DOHH2 (cell line): ENCODE measurements around the gene L3MBTL2.

Experiments used
- H3F3A ChIP-seq: fragments of 200-600 bp; sonication (generic), shearing (Covaris generic); 2 replicates; pipeline ENCODE4 v1.6.0; 2016; ENCODE audit warnings: antibody characterized with exemption, mild to moderate bottlenecking; ENCODE audit not compliant: control insufficient read depth, insufficient read depth
- H3K27ac ChIP-seq: fragments of 200-600 bp; sonication (generic); 2 replicates; pipeline ENCODE4 v1.5.1; 2014; ENCODE audit warnings: low read depth, mild to moderate bottlenecking, low read length, moderate library complexity
- H3K27me3 ChIP-seq: fragments of 200-600 bp; sonication (generic); 2 replicates; pipeline ENCODE4 v1.6.1; 2014; ENCODE audit warnings: mild to moderate bottlenecking, low read length, mixed read lengths; ENCODE audit not compliant: control insufficient read depth
- H3K36me3 ChIP-seq: fragments of 200-600 bp; sonication (generic); 2 replicates; pipeline ENCODE4 v1.6.1; 2014; ENCODE audit warnings: mild to moderate bottlenecking, low read length, moderate library complexity, mixed read lengths; ENCODE audit not compliant: control insufficient read depth
- H3K4me1 ChIP-seq: fragments of 200-600 bp; sonication (generic); 2 replicates; pipeline ENCODE4 v1.6.1; 2014; ENCODE audit warnings: mild to moderate bottlenecking, low read length, mixed read lengths; ENCODE audit not compliant: control insufficient read depth
- H3K4me2 ChIP-seq: fragments of 200-600 bp; sonication (generic); 2 replicates; pipeline ENCODE4 v1.6.0; 2014; ENCODE audit warnings: mild to moderate bottlenecking, low read length, moderate library complexity
- H3K4me3 ChIP-seq: fragments of 200-600 bp; sonication (generic); 2 replicates; pipeline ENCODE4 v1.5.1; 2014; ENCODE audit warnings: mild to moderate bottlenecking, low read length, mixed read lengths
- H3K79me2 ChIP-seq: fragments of 200-600 bp; sonication (generic); 2 replicates; pipeline ENCODE4 v1.6.1; 2014; ENCODE audit warnings: mild to moderate bottlenecking, low read length, mixed read lengths; ENCODE audit not compliant: control insufficient read depth
- H3K9me2 ChIP-seq: fragments of 200-600 bp; sonication (generic); replicated peaks from 2 replicates; pipeline ENCODE4 v1.6.1; 2014; ENCODE audit warnings: mild to moderate bottlenecking, low read length, mixed read lengths; ENCODE audit not compliant: control insufficient read depth
- H3K9me3 ChIP-seq: fragments of 200-600 bp; sonication (generic); 2 replicates; pipeline ENCODE4 v1.6.1; 2014; ENCODE audit warnings: antibody characterized with exemption, low read length, mixed read lengths; ENCODE audit not compliant: control insufficient read depth, insufficient read depth
- H4K20me1 ChIP-seq: fragments of 200-600 bp; sonication (generic); 2 replicates; pipeline ENCODE4 v1.6.0; 2014; ENCODE audit warnings: low read depth, mild to moderate bottlenecking, antibody characterized with exemption, low read length, moderate library complexity; ENCODE audit not compliant: control insufficient read depth, insufficient read depth
- EZH2phosphoT487 ChIP-seq: fragments of 200-600 bp; sonication (generic); IDR thresholded peaks from 2 replicates; pipeline ENCODE4 v1.6.1; 2017; ENCODE audit warnings: borderline replicate concordance, mild to moderate bottlenecking, antibody characterized with exemption, low read length, moderate library complexity, mixed read lengths
- TF ChIP-seq, protein P1 (sequence below): fragments of 200-600 bp; sonication (generic); IDR thresholded peaks from one replicate; pipeline ENCODE4 v1.5.1; 2014; ENCODE audit warnings: antibody characterized with exemption, mild to moderate bottlenecking, low read depth, low read length; ENCODE audit not compliant: poor library complexity, severe bottlenecking

The L3MBTL2 gene

DNA sequence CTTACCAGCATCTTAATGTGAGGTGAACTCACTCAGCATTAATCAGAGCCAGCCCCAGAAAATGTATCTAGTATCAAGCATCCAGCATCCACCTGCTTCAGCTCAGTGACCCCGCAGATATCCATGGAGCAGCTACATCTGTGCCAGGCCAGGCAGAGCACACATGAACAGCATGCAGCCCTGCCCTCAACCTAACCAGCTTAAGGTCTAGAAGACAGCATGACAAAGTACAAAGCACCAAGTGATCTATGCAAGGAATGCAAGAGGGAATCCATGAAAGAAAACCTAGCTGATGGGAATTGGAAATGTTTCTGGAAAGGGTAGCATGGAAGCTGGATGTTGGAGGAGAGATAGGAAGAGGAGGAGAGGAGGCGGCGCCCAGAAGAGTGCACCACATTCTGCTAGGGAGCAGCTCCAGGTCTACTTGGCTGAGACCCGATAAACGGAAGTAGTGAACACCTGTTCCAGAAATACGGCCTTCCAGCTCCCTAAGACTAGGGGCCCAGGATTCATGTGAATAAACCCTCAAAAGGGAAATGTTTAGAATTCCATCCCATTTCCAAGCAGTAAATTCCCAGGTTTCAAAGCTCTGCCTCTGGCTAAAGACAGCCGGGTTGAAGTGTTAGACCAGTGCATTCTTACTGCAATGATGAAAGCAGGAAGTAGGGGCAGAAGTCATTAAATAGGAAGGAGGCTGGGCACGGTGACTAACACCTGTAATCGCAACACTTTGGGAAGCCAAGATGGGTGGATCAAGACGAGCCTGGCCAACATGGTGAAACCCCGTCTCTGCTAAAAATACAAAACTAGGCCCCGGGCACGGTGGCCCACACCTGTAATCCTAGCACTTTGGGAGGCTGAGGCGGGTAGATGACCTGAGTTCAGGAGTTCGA is 23.5 kb upstream of the L3MBTL2 start:
- Histone ChIP-seq H3K9me3 (no peaks in the 10 kb centered on the region), H3K27ac (no peak overlapping the region), H4K20me1 (no peaks in the 10 kb centered on the region), H3K4me3 (no peak overlapping the region), H3K36me3 (peaks cover 34% of the 10 kb centered on the region), H3F3A (peaks cover 5% of the 10 kb centered on the region), H3K4me2 (no peak overlapping the region), H3K27me3 (no peaks in the 10 kb centered on the region), H3K79me2 (no peaks in the 10 kb centered on the region), H3K4me1 (no peaks in the 10 kb centered on the region), H3K9me2 (no peaks in the 10 kb centered on the region)
- TF ChIP-seq EZH2phosphoT487 = no peak
- TF ChIP-seq, protein P1, sequence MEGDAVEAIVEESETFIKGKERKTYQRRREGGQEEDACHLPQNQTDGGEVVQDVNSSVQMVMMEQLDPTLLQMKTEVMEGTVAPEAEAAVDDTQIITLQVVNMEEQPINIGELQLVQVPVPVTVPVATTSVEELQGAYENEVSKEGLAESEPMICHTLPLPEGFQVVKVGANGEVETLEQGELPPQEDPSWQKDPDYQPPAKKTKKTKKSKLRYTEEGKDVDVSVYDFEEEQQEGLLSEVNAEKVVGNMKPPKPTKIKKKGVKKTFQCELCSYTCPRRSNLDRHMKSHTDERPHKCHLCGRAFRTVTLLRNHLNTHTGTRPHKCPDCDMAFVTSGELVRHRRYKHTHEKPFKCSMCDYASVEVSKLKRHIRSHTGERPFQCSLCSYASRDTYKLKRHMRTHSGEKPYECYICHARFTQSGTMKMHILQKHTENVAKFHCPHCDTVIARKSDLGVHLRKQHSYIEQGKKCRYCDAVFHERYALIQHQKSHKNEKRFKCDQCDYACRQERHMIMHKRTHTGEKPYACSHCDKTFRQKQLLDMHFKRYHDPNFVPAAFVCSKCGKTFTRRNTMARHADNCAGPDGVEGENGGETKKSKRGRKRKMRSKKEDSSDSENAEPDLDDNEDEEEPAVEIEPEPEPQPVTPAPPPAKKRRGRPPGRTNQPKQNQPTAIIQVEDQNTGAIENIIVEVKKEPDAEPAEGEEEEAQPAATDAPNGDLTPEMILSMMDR = no peak

DNA sequence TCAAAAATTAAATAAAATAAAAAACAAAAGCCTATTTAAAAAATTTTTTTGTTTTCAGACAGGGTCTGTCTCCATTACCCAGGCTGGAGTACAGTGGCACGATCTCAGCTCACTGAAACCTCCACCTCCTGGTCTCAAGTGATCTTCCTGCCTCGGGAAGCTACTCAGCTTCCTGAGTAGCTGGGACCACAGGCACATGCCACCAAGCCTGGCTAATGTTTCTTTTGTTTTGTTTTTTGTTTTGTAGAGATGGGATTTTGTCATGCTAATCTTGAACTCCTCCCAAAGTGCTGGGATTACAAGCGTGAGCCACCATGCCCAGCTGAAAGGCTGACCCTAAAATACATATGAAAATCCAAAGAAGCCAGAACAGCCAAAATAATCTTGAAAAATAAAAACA is 20.4 kb upstream of the L3MBTL2 start:
- Histone ChIP-seq H3K4me1 (no peaks in the 10 kb centered on the region), H3K79me2 (no peaks in the 10 kb centered on the region), H3K4me2 (no peak overlapping the region), H3K27ac (no peak overlapping the region), H3K36me3 (peaks cover 8% of the 10 kb centered on the region; the same call in 1 of the 2 replicates), H4K20me1 (no peaks in the 10 kb centered on the region), H3K9me3 (no peaks in the 10 kb centered on the region), H3K27me3 (no peaks in the 10 kb centered on the region), H3K4me3 (no peak overlapping the region), H3F3A (no peaks in the 10 kb centered on the region), H3K9me2 (no peaks in the 10 kb centered on the region)
- TF ChIP-seq, protein P1 = no peak
- no peak for TF ChIP-seq EZH2phosphoT487

DNA sequence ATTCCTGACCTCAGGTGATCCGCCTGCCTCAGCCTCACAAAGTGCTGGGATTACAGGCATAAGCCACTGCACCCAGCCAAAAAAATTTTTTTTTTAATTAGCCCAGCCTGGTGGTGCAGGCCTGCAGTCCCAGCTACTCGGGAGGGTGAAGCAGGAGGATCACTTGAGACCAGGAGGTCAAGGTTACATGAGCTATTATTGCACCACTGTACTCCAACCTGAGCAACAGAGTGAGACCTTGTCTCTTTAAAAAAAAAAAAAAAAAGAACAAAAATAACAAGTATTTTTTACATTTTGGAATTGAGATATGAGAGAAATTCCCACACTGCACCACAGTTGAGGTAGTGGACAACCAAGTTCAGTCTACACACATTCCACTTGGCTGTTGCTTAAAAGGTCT is 13.6 kb upstream of the L3MBTL2 start:
- H3K79me2 ChIP-seq = no peaks in the 10 kb centered on the region
- H3K36me3 ChIP-seq = no peaks in the 10 kb centered on the region
- H3K27ac ChIP-seq = no peak overlapping the region
- H3K4me1 ChIP-seq = no peaks in the 10 kb centered on the region
- no peaks in the 10 kb centered on the region for H3K27me3 ChIP-seq
- H3K9me3 ChIP-seq = no peaks in the 10 kb centered on the region
- H3F3A ChIP-seq = no peaks in the 10 kb centered on the region
- H3K4me2 ChIP-seq = no peak overlapping the region
- H3K4me3 ChIP-seq = no peak overlapping the region
- H4K20me1 ChIP-seq = no peaks in the 10 kb centered on the region
- H3K9me2 ChIP-seq = no peaks in the 10 kb centered on the region
- TF ChIP-seq EZH2phosphoT487 = no peak
- TF ChIP-seq, protein P1 = no peak
